ENCODE data around the gene OR10C1. TPM values are rescaled to one million over a fixed set of nuclear protein-coding genes. Genes with fewer than 3 reads are reported as not detected.

OR10C1 gene
- total RNA-seq, 1 experiment from 2014 or later = not detected

DNA sequence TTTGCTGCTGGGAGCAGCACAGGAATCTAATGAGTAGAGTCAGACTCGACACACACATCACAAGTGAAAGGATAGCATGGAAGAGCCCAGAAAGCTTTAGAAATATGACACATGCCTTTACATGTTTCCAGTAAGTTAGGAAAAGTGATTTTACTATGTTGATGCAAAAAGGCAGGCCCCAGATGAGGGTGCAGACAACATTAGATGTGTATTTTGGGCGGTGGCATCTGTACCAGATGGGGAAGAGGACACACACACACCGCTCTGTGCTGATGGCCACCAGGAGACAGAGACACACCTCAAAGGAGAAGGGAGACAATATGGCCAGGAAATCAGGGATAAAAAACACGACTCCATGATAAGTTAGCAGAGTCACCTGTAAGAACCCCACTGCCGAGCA is 48.0 kb downstream of the OR10C1 start:
- Histone ChIP-seq H3K27ac (ENCODE audit: low read depth, low read length, poor library complexity, severe bottlenecking) (no peak overlapping the region), H3K9me3 (ENCODE audit: low read depth, low read length, poor library complexity, severe bottlenecking) (no peaks in the 10 kb centered on the region), H3K4me1 (ENCODE audit: insufficient read depth, low read length, poor library complexity, severe bottlenecking) (no peaks in the 10 kb centered on the region), H3K36me3 (ENCODE audit: insufficient read depth, low read length, poor library complexity, severe bottlenecking) (no peaks in the 10 kb centered on the region), H3K4me3 (ENCODE audit: low read depth, low read length, poor library complexity, severe bottlenecking) (no peak overlapping the region), H3K27me3 (replicated peaks; ENCODE audit: insufficient read depth, low read depth, low read length, poor library complexity) (no peaks in the 10 kb centered on the region)
- no peak for TF ChIP-seq EZH2 (IDR thresholded peaks at IDR 0.05; ENCODE audit: borderline replicate concordance, low read depth, low read length, poor library complexity, severe bottlenecking)
- TF ChIP-seq, protein P1, sequence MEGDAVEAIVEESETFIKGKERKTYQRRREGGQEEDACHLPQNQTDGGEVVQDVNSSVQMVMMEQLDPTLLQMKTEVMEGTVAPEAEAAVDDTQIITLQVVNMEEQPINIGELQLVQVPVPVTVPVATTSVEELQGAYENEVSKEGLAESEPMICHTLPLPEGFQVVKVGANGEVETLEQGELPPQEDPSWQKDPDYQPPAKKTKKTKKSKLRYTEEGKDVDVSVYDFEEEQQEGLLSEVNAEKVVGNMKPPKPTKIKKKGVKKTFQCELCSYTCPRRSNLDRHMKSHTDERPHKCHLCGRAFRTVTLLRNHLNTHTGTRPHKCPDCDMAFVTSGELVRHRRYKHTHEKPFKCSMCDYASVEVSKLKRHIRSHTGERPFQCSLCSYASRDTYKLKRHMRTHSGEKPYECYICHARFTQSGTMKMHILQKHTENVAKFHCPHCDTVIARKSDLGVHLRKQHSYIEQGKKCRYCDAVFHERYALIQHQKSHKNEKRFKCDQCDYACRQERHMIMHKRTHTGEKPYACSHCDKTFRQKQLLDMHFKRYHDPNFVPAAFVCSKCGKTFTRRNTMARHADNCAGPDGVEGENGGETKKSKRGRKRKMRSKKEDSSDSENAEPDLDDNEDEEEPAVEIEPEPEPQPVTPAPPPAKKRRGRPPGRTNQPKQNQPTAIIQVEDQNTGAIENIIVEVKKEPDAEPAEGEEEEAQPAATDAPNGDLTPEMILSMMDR (conservative IDR thresholded peaks at IDR 0.05; ENCODE audit: low read depth, low read length) = no peak
- DNase-seq (ENCODE audit: low spot score) = no peak
- CTCF ChIA-PET = no interaction called here
- BruUV-seq (replicated peaks) = no TSS peak
- POLR2A ChIA-PET (ENCODE audit: low non-redundant PET) = no interaction called here
- intact Hi-C loops (cut with micrococcal nuclease; ENCODE audit: unreplicated experiment) = no loop called here

DNA sequence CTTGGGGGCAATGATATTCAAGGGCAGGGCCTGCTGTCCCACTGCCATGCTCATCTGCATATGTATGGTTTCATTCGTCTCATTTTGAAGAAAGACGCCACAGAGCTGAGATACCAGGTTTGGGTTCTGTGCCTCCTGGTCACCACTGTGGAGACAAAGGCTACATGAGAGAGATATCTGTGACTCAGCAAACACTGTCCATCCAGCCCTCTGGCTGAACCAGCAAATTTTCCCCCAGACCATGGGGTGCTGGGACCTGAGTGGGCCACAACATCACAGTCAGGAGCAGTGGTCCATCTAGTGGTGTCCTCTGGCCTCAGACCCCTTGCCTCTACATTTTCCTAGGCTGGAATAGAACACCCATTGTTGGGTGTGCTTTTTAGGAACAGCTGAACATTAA is 48.6 kb downstream of the OR10C1 start, which contains the start of gene MAS1L:
MAS1L (minus strand) TSS at position 297 of the 400 bp plus-strand sequence; CDS start at position 243, 54 bp downstream.
- POLR2A ChIA-PET (ENCODE audit: low non-redundant PET) = no interaction called here
- no peaks in the 10 kb centered on the region for H3K4me1 ChIP-seq (ENCODE audit: insufficient read depth, low read length, poor library complexity, severe bottlenecking)
- BruUV-seq (replicated peaks) = no TSS peak
- DNase-seq (ENCODE audit: low spot score) = no peak
- no peak within 1 kb of the TSS for H3K27ac ChIP-seq (ENCODE audit: low read depth, low read length, poor library complexity, severe bottlenecking)
- H3K27me3 ChIP-seq (replicated peaks; ENCODE audit: insufficient read depth, low read depth, low read length, poor library complexity) = peaks cover 4% of the 10 kb centered on the region
- no peak within 1 kb of the TSS for H3K4me3 ChIP-seq (ENCODE audit: low read depth, low read length, poor library complexity, severe bottlenecking)
- intact Hi-C loops (cut with micrococcal nuclease; ENCODE audit: unreplicated experiment) = no loop called here
- no peaks in the 10 kb centered on the region for H3K36me3 ChIP-seq (ENCODE audit: insufficient read depth, low read length, poor library complexity, severe bottlenecking)
- TF ChIP-seq EZH2 (IDR thresholded peaks at IDR 0.05; ENCODE audit: borderline replicate concordance, low read depth, low read length, poor library complexity, severe bottlenecking) = no peak
- TF ChIP-seq, protein P1 (conservative IDR thresholded peaks at IDR 0.05; ENCODE audit: low read depth, low read length) = no peak
- H3K9me3 ChIP-seq (ENCODE audit: low read depth, low read length, poor library complexity, severe bottlenecking) = no peaks in the 10 kb centered on the region
- CTCF ChIA-PET = no interaction called here

DNA sequence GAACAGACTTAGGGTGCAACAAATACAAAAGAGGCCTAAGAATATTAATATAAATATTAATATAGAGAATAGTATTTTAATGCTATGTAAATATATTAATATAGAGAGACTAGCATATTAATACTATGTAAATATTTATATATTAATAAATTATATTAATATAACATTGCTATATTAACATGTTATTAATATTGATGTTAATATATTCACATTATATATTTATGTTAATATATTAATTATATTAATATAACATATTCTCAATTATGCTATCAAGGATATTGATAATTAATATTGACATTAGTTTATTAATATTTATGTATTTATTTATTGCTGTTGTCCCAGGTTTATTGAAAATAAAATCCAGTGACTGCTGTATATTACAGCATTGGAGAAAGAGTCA is 49.8 kb downstream of the OR10C1 start:
- Histone ChIP-seq H3K4me1 (ENCODE audit: insufficient read depth, low read length, poor library complexity, severe bottlenecking) (no peaks in the 10 kb centered on the region), H3K27ac (ENCODE audit: low read depth, low read length, poor library complexity, severe bottlenecking) (no peak overlapping the region), H3K9me3 (ENCODE audit: low read depth, low read length, poor library complexity, severe bottlenecking) (no peaks in the 10 kb centered on the region), H3K27me3 (replicated peaks; ENCODE audit: insufficient read depth, low read depth, low read length, poor library complexity) (peaks cover 10% of the 10 kb centered on the region), H3K4me3 (ENCODE audit: low read depth, low read length, poor library complexity, severe bottlenecking) (no peak overlapping the region), H3K36me3 (ENCODE audit: insufficient read depth, low read length, poor library complexity, severe bottlenecking) (no peaks in the 10 kb centered on the region)
- CTCF ChIA-PET = no interaction called here
- TF ChIP-seq, protein P1 (conservative IDR thresholded peaks at IDR 0.05; ENCODE audit: low read depth, low read length) = no peak
- TF ChIP-seq EZH2 (IDR thresholded peaks at IDR 0.05; ENCODE audit: borderline replicate concordance, low read depth, low read length, poor library complexity, severe bottlenecking) = no peak
- DNase-seq (ENCODE audit: low spot score) = no peak
- POLR2A ChIA-PET (ENCODE audit: low non-redundant PET) = no interaction called here
- no TSS peak for BruUV-seq (replicated peaks)
- intact Hi-C loops (cut with micrococcal nuclease; ENCODE audit: unreplicated experiment) = no loop called here
